Chondrocyte (in vitro differentiated cells): ENCODE results near the gene SPATS2. TPM values are rescaled to one million over a fixed set of nuclear protein-coding genes. Genes with fewer than 3 reads are reported as not detected.
"Not testable (repeated sequence)": the region's sequence is repeated elsewhere in the genome, so short reads cannot be mapped to it uniquely, and the experiment has no call there.

Source experiments
- DNase-seq: peaks from one replicate; pipeline ENCODE4 v3.0.0; 2021; ENCODE audit warnings: mixed read lengths, low spot score
- H3K27ac Mint-ChIP-seq: one replicate; pipeline ENCODE4 v1.8.0; 2021; ENCODE audit warnings: mild to moderate bottlenecking, moderate library complexity, mixed read lengths; ENCODE audit not compliant: unreplicated experiment
- H3K27me3 Mint-ChIP-seq: 2 replicates; pipeline ENCODE4 v1.8.0; 2021; ENCODE audit warnings: low read depth, mixed read lengths
- H3K36me3 Mint-ChIP-seq: 2 replicates; pipeline ENCODE4 v1.8.0; 2021; ENCODE audit warnings: low read depth, mixed read lengths
- H3K4me1 Mint-ChIP-seq: 2 replicates; pipeline ENCODE4 v1.8.0; 2021; ENCODE audit warnings: low read depth, mild to moderate bottlenecking, mixed read lengths
- H3K4me3 Mint-ChIP-seq: one replicate; pipeline ENCODE4 v1.8.0; 2021; ENCODE audit warnings: mild to moderate bottlenecking, moderate library complexity, mixed read lengths; ENCODE audit not compliant: unreplicated experiment
- H3K9me3 Mint-ChIP-seq: 2 replicates; pipeline ENCODE4 v1.8.0; 2021; ENCODE audit warnings: low read depth, mixed read lengths
- CTCF ChIP-seq: fragments of 200-600 bp; sonication (generic); IDR thresholded peaks from 2 replicates; pipeline ENCODE4 v1.5.0; 2021; ENCODE audit warnings: antibody characterized with exemption, mild to moderate bottlenecking, moderate library complexity
- total RNA-seq: library from RNA; stranded (reverse); gene quantifications from 3 replicates; pipeline ENCODE4 v1.2.1, GENCODE V29; 2021

The SPATS2 gene
- total RNA-seq, 1 donor from 2014 or later: 24.2 TPM

DNA sequence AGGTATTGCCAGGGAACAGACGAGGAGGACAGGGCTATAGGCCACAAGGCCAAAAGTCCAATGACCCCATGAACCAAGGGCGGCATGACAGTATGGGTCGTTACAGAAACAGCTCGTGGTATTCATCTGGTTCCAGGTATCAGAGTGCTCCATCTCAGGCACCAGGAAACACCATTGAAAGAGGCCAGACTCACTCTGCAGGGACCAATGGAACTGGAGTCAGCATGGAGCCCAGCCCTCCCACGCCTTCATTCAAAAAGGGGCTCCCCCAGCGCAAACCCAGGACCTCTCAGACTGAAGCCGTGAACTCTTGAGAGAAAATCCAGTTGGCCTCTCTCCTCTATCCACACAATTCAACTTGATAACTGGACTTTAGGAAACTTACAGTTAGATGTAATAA lies 158.7 kb downstream of the SPATS2 start:
- no peaks in the 10 kb centered on the region for H3K27me3 Mint-ChIP-seq
- H3K27ac Mint-ChIP-seq: no peak overlapping the region
- H3K4me1 Mint-ChIP-seq: no peaks in the 10 kb centered on the region
- no peak for TF ChIP-seq CTCF
- H3K9me3 Mint-ChIP-seq: no peaks in the 10 kb centered on the region
- H3K4me3 Mint-ChIP-seq: no peak overlapping the region
- DNase-seq: no peak
- peaks cover 32% of the 10 kb centered on the region for H3K36me3 Mint-ChIP-seq

- peaks cover 29% of the 10 kb centered on the region for H3K36me3 Mint-ChIP-seq
- no peaks in the 10 kb centered on the region for H3K9me3 Mint-ChIP-seq
- no peak overlapping the region for H3K27ac Mint-ChIP-seq
- TF ChIP-seq CTCF: no peak
- H3K4me3 Mint-ChIP-seq: no peak overlapping the region
- no peak for DNase-seq
- H3K4me1 Mint-ChIP-seq: no peaks in the 10 kb centered on the region
- no peaks in the 10 kb centered on the region for H3K27me3 Mint-ChIP-seq
Observed at GRCh38 chr12:49527361-49528130, 160.3 kb downstream of the SPATS2 start.

DNA sequence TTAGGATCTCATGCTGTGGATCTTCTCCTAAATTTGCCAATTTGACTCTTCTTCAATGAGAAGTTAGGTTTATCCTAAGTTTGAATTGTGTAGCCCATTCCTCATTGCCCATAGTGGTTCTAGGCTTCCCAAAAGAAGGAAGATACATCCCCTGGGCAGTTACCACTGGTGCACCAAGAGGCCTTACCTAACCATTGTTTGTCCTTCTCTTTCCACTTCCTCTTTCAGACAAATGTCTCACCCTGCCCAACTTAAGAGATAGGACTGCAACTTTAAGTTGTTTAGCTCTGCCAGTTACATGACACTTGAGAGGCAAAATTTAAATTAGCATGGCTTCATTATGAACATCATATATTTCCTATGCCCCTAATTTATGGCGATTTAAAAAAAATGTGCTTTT lies 162.2 kb downstream of the SPATS2 start:
- DNase-seq: no peak
- Mint-ChIP-seq H3K27ac (no peak overlapping the region), H3K4me1 (no peaks in the 10 kb centered on the region), H3K9me3 (no peaks in the 10 kb centered on the region), H3K4me3 (no peak overlapping the region), H3K27me3 (no peaks in the 10 kb centered on the region), H3K36me3 (peaks cover 28% of the 10 kb centered on the region)
- TF ChIP-seq CTCF: no peak

DNA sequence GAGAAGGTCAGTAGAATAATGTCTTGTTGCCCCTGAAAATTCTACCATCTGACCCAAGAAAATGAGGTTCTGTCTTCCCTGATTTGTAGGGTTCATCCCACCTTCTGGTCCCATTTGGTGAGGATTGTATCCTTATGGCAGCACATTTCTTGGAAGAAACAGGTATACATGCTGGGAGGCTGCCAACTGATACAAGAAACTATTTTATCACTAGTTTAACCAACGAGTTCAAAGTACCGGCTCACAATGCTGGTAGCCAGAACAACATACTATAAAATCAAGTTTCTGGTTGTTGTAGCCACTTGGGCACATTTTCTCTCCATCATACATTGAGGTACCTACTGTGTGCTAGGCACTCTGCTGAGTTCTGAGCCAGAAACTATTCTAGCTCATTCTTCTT lies 164.5 kb downstream of the SPATS2 start:
- no peaks in the 10 kb centered on the region for H3K27me3 Mint-ChIP-seq

DNA sequence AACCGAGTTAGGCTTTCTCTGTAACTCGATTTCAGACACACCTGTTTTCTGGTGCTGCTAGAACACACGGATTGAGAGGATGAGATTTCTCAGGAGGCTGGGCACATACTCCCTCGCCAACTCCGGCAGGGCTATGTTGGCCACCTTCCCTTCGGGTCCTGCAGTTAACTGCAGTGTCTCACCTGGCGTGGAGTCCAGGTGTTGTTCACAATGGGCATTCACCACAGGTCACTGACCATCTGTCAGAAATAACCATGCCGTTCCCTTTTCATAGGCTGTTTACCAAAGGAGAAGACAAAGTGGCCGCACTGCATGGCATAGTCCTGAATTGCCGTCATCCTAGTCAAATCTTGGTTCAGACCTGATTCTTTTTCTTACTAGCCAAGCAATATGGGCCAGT lies 166.1 kb downstream of the SPATS2 start:
- DNase-seq: no peak
- peaks cover 11% of the 10 kb centered on the region for H3K4me1 Mint-ChIP-seq
- peaks cover 4% of the 10 kb centered on the region for H3K36me3 Mint-ChIP-seq
- H3K9me3 Mint-ChIP-seq: no peaks in the 10 kb centered on the region
- no peak for TF ChIP-seq CTCF
- no peak overlapping the region for H3K27ac Mint-ChIP-seq
- no peaks in the 10 kb centered on the region for H3K27me3 Mint-ChIP-seq
- H3K4me3 Mint-ChIP-seq: no peak overlapping the region

More for the DNA sequence above, 164.5 kb downstream of the SPATS2 start:
- H3K27ac Mint-ChIP-seq: no peak overlapping the region
- TF ChIP-seq CTCF: no peak
- H3K36me3 Mint-ChIP-seq: peaks cover 12% of the 10 kb centered on the region
- no peak overlapping the region for H3K4me3 Mint-ChIP-seq
- DNase-seq: no peak
- no peaks in the 10 kb centered on the region for H3K9me3 Mint-ChIP-seq
- peaks cover 2% of the 10 kb centered on the region for H3K4me1 Mint-ChIP-seq

GRCh38 chr12:49534122-49534521 lies 166.9 kb downstream of the SPATS2 start:
- H3K4me1 Mint-ChIP-seq: peaks cover 11% of the 10 kb centered on the region
- not testable (repeated sequence) for H3K4me3 Mint-ChIP-seq, H3K36me3 Mint-ChIP-seq, H3K27ac Mint-ChIP-seq, DNase-seq, H3K9me3 Mint-ChIP-seq, H3K27me3 Mint-ChIP-seq
